ENCODE results near the gene ARHGAP6. TPM values are rescaled to one million over a fixed set of nuclear protein-coding genes. Genes with fewer than 3 reads are reported as not detected.
A peak's percentile ranks its signal among the peaks of the same experiment; 100 is the strongest.

ARHGAP6 gene
- total RNA-seq, 1 donor from 2014 or later = 3.1 TPM

- no peak overlapping the region for H3K27ac ChIP-seq (replicated peaks)
- H3K4me1 ChIP-seq = no peaks in the 10 kb centered on the region
- H3K27me3 ChIP-seq (ENCODE audit: low read depth) = no peaks in the 10 kb centered on the region
- TF ChIP-seq CTCF (IDR thresholded peaks at IDR 0.05; ENCODE audit: borderline replicate concordance) = no peak
- H3K4me3 ChIP-seq = no peak overlapping the region
- no peaks in the 10 kb centered on the region for H3K9me3 ChIP-seq (replicated peaks)
- no peaks in the 10 kb centered on the region for H3K36me3 ChIP-seq
- no peak for DNase-seq
- intact Hi-C loops (cut with micrococcal nuclease) = no loop called here
Measured at GRCh38 chrX:11151799-11152559, 513.7 kb downstream of the ARHGAP6 start.

DNA sequence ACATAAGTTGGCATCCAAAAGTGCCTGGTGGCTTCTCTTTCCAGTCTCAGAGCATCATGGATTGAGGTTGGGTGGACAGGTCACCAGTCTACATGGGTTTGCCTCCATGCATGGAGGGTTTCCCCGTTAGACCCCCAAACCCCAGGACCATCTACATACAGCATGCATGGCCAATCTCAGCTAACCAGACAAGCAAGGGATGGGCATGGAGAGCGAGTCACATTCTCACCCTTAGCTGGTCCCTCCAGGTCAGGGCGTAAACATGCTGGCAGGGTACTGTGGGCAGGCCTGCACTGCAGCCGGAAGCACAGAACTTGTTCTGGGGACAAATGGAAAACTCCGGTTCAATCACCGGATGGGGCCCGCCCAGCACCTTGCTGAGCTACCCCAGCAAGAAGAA, 517.3 kb downstream of the ARHGAP6 start:
- intact Hi-C loops (cut with micrococcal nuclease) = no loop called here
- H3K9me3 ChIP-seq (replicated peaks) = no peaks in the 10 kb centered on the region
- H3K36me3 ChIP-seq = no peaks in the 10 kb centered on the region
- no peaks in the 10 kb centered on the region for H3K27me3 ChIP-seq (ENCODE audit: low read depth)
- no peak for DNase-seq
- no peak overlapping the region for H3K4me3 ChIP-seq
- no peaks in the 10 kb centered on the region for H3K4me1 ChIP-seq
- H3K27ac ChIP-seq (replicated peaks) = no peak overlapping the region
- TF ChIP-seq CTCF (IDR thresholded peaks at IDR 0.05; ENCODE audit: borderline replicate concordance) = no peak

DNA sequence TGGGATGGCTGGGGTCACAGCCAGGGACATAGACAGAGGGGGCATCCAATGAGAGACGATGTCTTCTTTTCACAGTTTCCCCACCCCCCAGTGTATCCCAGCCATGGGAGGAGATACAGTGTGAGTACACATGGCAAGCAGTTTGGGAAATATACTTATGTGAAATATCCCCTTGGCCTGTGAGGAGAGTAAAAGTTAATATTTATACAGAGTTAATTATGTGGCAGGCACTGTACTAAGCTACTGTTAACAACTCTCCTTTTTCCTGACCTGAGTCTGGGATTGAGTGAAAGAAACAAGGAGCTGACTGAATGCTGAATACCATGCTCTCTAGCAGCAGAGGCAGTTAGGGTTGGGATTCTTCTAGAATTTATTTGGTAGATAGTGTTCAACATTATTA, 519.3 kb downstream of the ARHGAP6 start:
- Histone ChIP-seq H3K4me1 (no peaks in the 10 kb centered on the region), H3K36me3 (no peaks in the 10 kb centered on the region), H3K4me3 (no peak overlapping the region), H3K9me3 (replicated peaks) (no peaks in the 10 kb centered on the region), H3K27ac (replicated peaks) (no peak overlapping the region), H3K27me3 (ENCODE audit: low read depth) (no peaks in the 10 kb centered on the region)
- no peak for TF ChIP-seq CTCF (IDR thresholded peaks at IDR 0.05; ENCODE audit: borderline replicate concordance)
- no peak for DNase-seq
- intact Hi-C loops (cut with micrococcal nuclease) = no loop called here

DNA sequence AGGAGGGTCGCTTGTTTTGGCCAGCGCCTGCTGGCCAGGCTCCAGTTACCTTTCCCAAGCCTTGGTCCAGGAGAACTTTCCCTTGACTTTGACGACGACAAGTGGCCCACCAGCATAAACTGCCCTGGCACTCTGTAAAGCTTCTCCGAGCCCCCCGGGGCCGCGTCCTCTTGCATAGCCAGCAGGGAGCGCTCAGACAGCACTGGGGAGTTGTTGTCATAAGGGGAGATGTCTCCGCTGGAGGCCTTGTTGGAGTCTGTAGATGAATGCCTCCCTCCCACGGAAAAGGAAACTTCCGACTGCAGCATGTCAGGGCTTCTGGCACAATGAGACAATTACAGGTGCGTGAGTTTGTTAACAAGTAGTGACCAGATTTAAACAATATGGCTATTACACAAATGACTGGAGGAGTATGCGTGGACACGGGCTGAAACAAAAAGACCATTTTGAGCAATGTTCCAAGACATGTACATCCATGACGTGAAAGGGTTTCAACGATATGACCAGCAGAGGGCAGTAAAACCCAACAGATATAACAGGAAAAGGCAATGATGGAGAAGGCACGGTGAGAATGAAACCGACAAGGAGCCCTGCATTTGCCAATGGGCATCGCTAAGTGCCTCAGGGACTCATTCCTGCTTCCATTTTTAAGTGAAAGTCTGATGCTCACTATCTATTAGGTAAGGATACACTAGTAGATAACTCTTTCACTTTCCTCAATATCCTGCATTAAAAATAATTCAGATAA, 521.6 kb downstream of the ARHGAP6 start:
- Histone ChIP-seq H3K36me3 (no peaks in the 10 kb centered on the region), H3K27me3 (ENCODE audit: low read depth) (no peaks in the 10 kb centered on the region), H3K4me3 (no peak overlapping the region), H3K9me3 (replicated peaks) (no peaks in the 10 kb centered on the region), H3K4me1 (no peaks in the 10 kb centered on the region), H3K27ac (replicated peaks) (no peak overlapping the region)
- intact Hi-C loops (cut with micrococcal nuclease) = no loop called here
- peak; percentile 63 for TF ChIP-seq CTCF (IDR thresholded peaks at IDR 0.05; ENCODE audit: borderline replicate concordance)
- no peak for DNase-seq

- no peaks in the 10 kb centered on the region for H3K36me3 ChIP-seq
- DNase-seq = no peak
- no peak overlapping the region for H3K4me3 ChIP-seq
- no peaks in the 10 kb centered on the region for H3K9me3 ChIP-seq (replicated peaks)
- no peak overlapping the region for H3K27ac ChIP-seq (replicated peaks)
- no peak for TF ChIP-seq CTCF (IDR thresholded peaks at IDR 0.05; ENCODE audit: borderline replicate concordance)
- H3K27me3 ChIP-seq (ENCODE audit: low read depth) = no peaks in the 10 kb centered on the region
- intact Hi-C loops (cut with micrococcal nuclease) = no loop called here
- H3K4me1 ChIP-seq = no peaks in the 10 kb centered on the region
Measured at GRCh38 chrX:11138498-11139390, 527.0 kb downstream of the ARHGAP6 start.
